ENCODE measurements around the gene TIMM21.

- no peak for TF ChIP-seq EZH2 (IDR thresholded peaks at IDR 0.05; ENCODE audit: borderline replicate concordance)
- TF ChIP-seq CTCF (IDR thresholded peaks at IDR 0.05; ENCODE audit: poor library complexity): no peak
- no peak for TF ChIP-seq EZH2phosphoT487 (IDR thresholded peaks at IDR 0.05; ENCODE audit: low read depth, severe bottlenecking, unreplicated experiment)
Observed at GRCh38 chr18:74132201-74132600, 16.1 kb upstream of the TIMM21 start.

Measured in hepatocyte (in vitro differentiated cells).